Breast epithelium (tissue), 4 donors: ENCODE measurements around the gene TUBA1C. TPM values are rescaled to one million over a fixed set of nuclear protein-coding genes. Genes with fewer than 3 reads are reported as not detected.

ENCODE experiments used
- DNase-seq, 2 donors: peaks; one replicate each; pipeline ENCODE4 v3.0.0-alpha.2; 2019; ENCODE audit warnings: low spot score in 2 of 2
- H3K27ac ChIP-seq, 2 donors: fragments of 200-600 bp; sonication (generic) in 1 of 2; one replicate each; pipeline ENCODE4 v1.5.1; 2016 to 2019; ENCODE audit warnings: mild to moderate bottlenecking in 1 of 2
- H3K27me3 ChIP-seq, 2 donors: fragments of 200-600 bp; sonication (generic) in 1 of 2; one replicate each; pipeline versions ENCODE4 v1.5.1 to v1.6.0; 2017 to 2019; ENCODE audit warnings: control low read depth in 1 of 2, mild to moderate bottlenecking in 1 of 2
- H3K36me3 ChIP-seq: fragments of 200-600 bp; one replicate; pipeline ENCODE4 v1.5.1; 2019
- H3K4me1 ChIP-seq, 2 donors: fragments of 200-600 bp; sonication (generic); one replicate each; pipeline ENCODE4 v1.5.1; 2016 to 2019; ENCODE audit warnings: control low read depth in 1 of 2
- H3K4me3 ChIP-seq, 3 donors: fragments of 200-600 bp; sonication (generic); 1 replicate in 2 of 3; 2 replicates in 1 of 3; pipeline ENCODE4 v1.5.1; 2016 to 2019; ENCODE audit warnings: mild to moderate bottlenecking in 3 of 3, moderate library complexity in 2 of 3
- H3K9me3 ChIP-seq, 2 donors: fragments of 200-600 bp; sonication (generic) in 1 of 2; one replicate each; pipeline ENCODE4 v1.5.1; 2016 to 2019; ENCODE audit warnings: control low read depth in 1 of 2
- CTCF ChIP-seq, 3 donors: fragments of 450-650 bp; IDR thresholded peaks; one replicate each; pipeline ENCODE4 v1.5.1; 2016 to 2017; ENCODE audit warnings: antibody characterized with exemption in 3 of 3, mild to moderate bottlenecking in 3 of 3, moderate library complexity in 3 of 3
- POLR2A ChIP-seq: fragments of 450-650 bp; IDR thresholded peaks from one replicate; pipeline ENCODE4 v1.6.1; 2016; ENCODE audit warnings: antibody characterized with exemption, mild to moderate bottlenecking, moderate library complexity
- POLR2AphosphoS5 ChIP-seq, 3 donors: sonication (generic); formaldehyde crosslinking; IDR thresholded peaks; one replicate each; pipeline ENCODE4 v1.6.1; 2017; ENCODE audit warnings: antibody characterized with exemption in 3 of 3
- intact Hi-C: fragments of 100-400 bp; cut with DNase I; formaldehyde crosslinking; loops from one replicate; pipeline ENCODE4 v1.15.1; 2023; ENCODE audit warnings: low total_unique reads
- total RNA-seq, 3 donors: library from RNA; depleted of rRNA; stranded (reverse); fragments of >200 nt; gene quantifications; one replicate each; pipeline ENCODE4 v1.1.0, GENCODE V29; 2016

Gene TUBA1C
- total RNA-seq = 100 to 1,000 TPM in 1 of 3 donors, 10 to 100 TPM in 2; 91.9 to 123 (median 97.3) TPM

- TF ChIP-seq POLR2AphosphoS5 (IDR thresholded peaks at IDR 0.05) (peak; percentile 78 to 93 (median 92)), POLR2A (peak; percentile 76), CTCF (IDR thresholded peaks at IDR 0.05) (peak in 1 of 3 donors; percentile 10)
- Histone ChIP-seq H3K27me3 (no peaks in the 10 kb centered on the region), H3K27ac (peak within 1 kb of the TSS; percentile 92 to 97), H3K9me3 (no peaks in the 10 kb centered on the region), H3K4me3 (peak within 1 kb of the TSS; percentile 78 to 88 (median 86)), H3K4me1 (no peaks in the 10 kb centered on the region), H3K36me3 (no peaks in the 10 kb centered on the region)
- intact Hi-C loops = no loop called here
- peak; percentile 89 to 90 for DNase-seq
These were observed at the start of gene TUBA1C for GRCh38 chr12:49264873-49265792. TUBA1C (plus strand) TSS chr12:49265082; CDS start chr12:49265182, 100 bp downstream.

GRCh38 chr12:49219417-49220026 is 45.4 kb upstream of the TUBA1C start:
- TF ChIP-seq CTCF (IDR thresholded peaks at IDR 0.05) (no peak), POLR2AphosphoS5 (IDR thresholded peaks at IDR 0.05) (no peak), POLR2A (no peak)
- H3K9me3 ChIP-seq = no peaks in the 10 kb centered on the region
- no peaks in the 10 kb centered on the region for H3K27me3 ChIP-seq
- no peak overlapping the region for H3K4me3 ChIP-seq
- intact Hi-C loops = no loop called here
- H3K4me1 ChIP-seq = peaks cover 0 to 5% of the 10 kb centered on the region in 2 donors
- no peaks in the 10 kb centered on the region for H3K36me3 ChIP-seq
- no peak overlapping the region for H3K27ac ChIP-seq
- DNase-seq = no peak

- no peaks in the 10 kb centered on the region for H3K36me3 ChIP-seq
- no peak overlapping the region for H3K27ac ChIP-seq
- DNase-seq = no peak
- H3K4me3 ChIP-seq = no peak overlapping the region
- H3K4me1 ChIP-seq = no peaks in the 10 kb centered on the region
- no peaks in the 10 kb centered on the region for H3K9me3 ChIP-seq
- intact Hi-C loops = no loop called here
- no peak for TF ChIP-seq POLR2A
- no peak for TF ChIP-seq POLR2AphosphoS5 (IDR thresholded peaks at IDR 0.05)
- H3K27me3 ChIP-seq = no peaks in the 10 kb centered on the region
These were observed 43.9 kb upstream of the TUBA1C start for GRCh38 chr12:49220972-49221371.

- peak overlapping the region; percentile 70 to 76 for H3K27ac ChIP-seq
- H3K4me3 ChIP-seq = no peak overlapping the region
- H3K36me3 ChIP-seq = no peaks in the 10 kb centered on the region
- intact Hi-C loops = no loop called here
- H3K4me1 ChIP-seq = no peaks in the 10 kb centered on the region
- no peaks in the 10 kb centered on the region for H3K27me3 ChIP-seq
- no peak for DNase-seq
- no peak for TF ChIP-seq POLR2AphosphoS5 (IDR thresholded peaks at IDR 0.05)
- TF ChIP-seq CTCF (IDR thresholded peaks at IDR 0.05) = no peak
- no peak for TF ChIP-seq POLR2A
- no peaks in the 10 kb centered on the region for H3K9me3 ChIP-seq
These were observed 41.8 kb upstream of the TUBA1C start for GRCh38 chr12:49223122-49223521.

- Histone ChIP-seq H3K9me3 (no peaks in the 10 kb centered on the region), H3K27ac (peak overlapping the region in 1 of 2 donors; percentile 76)
These were observed 41.1 kb upstream of the TUBA1C start for GRCh38 chr12:49223590-49224369.

More at GRCh38 chr12:49223590-49224369, 41.1 kb upstream of the TUBA1C start:
- DNase-seq = no peak
- no peaks in the 10 kb centered on the region for H3K36me3 ChIP-seq
- TF ChIP-seq CTCF (IDR thresholded peaks at IDR 0.05) = no peak
- no peak for TF ChIP-seq POLR2AphosphoS5 (IDR thresholded peaks at IDR 0.05)
- no peak for TF ChIP-seq POLR2A
- no peaks in the 10 kb centered on the region for H3K27me3 ChIP-seq
- intact Hi-C loops = no loop called here
- H3K4me3 ChIP-seq = no peak overlapping the region
- no peaks in the 10 kb centered on the region for H3K4me1 ChIP-seq
